ENCODE measurements around the gene TNNC1.

The TNNC1 gene

GRCh38 chr3:52453496-52454249 lies at the start of gene TNNC1:
Gene TNNC1 (minus strand): TSS chr3:52454041. CDS start chr3:52454015, 26 bp downstream.
- DNase-seq, result no peak

GRCh38 chr3:52502808-52503350 lies 49.0 kb upstream of the TNNC1 start:
- no peak for DNase-seq

- DNase-seq, result no peak
These were observed 48.2 kb upstream of the TNNC1 start for GRCh38 chr3:52502001-52502400.

- no peak for DNase-seq
These were observed 47.2 kb upstream of the TNNC1 start for GRCh38 chr3:52501046-52501445.

- DNase-seq, result peak; percentile 52
These were observed 44.6 kb upstream of the TNNC1 start for GRCh38 chr3:52498137-52499054.

GRCh38 chr3:52495777-52496602 lies 42.1 kb upstream of the TNNC1 start:
- no peak for DNase-seq

GRCh38 chr3:52494886-52495495 lies 41.1 kb upstream of the TNNC1 start, which contains the start of gene STAB1:
Gene STAB1 (plus strand): TSS chr3:52495338. CDS start chr3:52495414, 76 bp downstream.
- DNase-seq, result no peak

GRCh38 chr3:52494445-52494844 lies 40.6 kb upstream of the TNNC1 start:
- DNase-seq, result no peak

GRCh38 chr3:52493232-52494017 lies 39.6 kb upstream of the TNNC1 start:
- DNase-seq, result no peak

GRCh38 chr3:52492059-52492458 lies 38.2 kb upstream of the TNNC1 start:
- no peak for DNase-seq

GRCh38 chr3:52490939-52491526 lies 37.2 kb upstream of the TNNC1 start:
- DNase-seq, result no peak

- no peak for DNase-seq
These were observed 36.4 kb upstream of the TNNC1 start for GRCh38 chr3:52490035-52490938.

- DNase-seq, result no peak
These were observed 35.6 kb upstream of the TNNC1 start for GRCh38 chr3:52489453-52489852.

- DNase-seq, result no peak
These were observed 34.9 kb upstream of the TNNC1 start for GRCh38 chr3:52488746-52489145.

- DNase-seq, result no peak
These were observed 34.2 kb upstream of the TNNC1 start for GRCh38 chr3:52487788-52488691.

- DNase-seq, result no peak
These were observed 33.4 kb upstream of the TNNC1 start for GRCh38 chr3:52487050-52487787.

GRCh38 chr3:52484680-52485461 lies 31.0 kb upstream of the TNNC1 start:
- no peak for DNase-seq
